HG03108 (cell line): ENCODE data around the gene METTL2A.
"Not testable (repeated sequence)": the region's sequence is repeated elsewhere in the genome, so short reads cannot be mapped to it uniquely, and the experiment has no call there.

Experiments
- ATAC-seq: cut with Tn5 transposase; IDR thresholded peaks from one replicate; pipeline ENCODE4 v1.9.1; 2021; ENCODE audit warnings: moderate library complexity; ENCODE audit not compliant: unreplicated experiment

METTL2A gene

GRCh38 chr17:62423647-62424461 lies at the start of gene METTL2A:
TSS of gene METTL2A (plus strand) at chr17:62423897. CDS start at chr17:62423903, 6 bp downstream.
- ATAC-seq: peak; percentile 94

GRCh38 chr17:62380253-62380652 lies 43.4 kb upstream of the METTL2A start, which contains the start of gene EFCAB3:
TSS of gene EFCAB3 (plus strand) at chr17:62380553. CDS start at chr17:62382980, 2,427 bp downstream.
- no peak for ATAC-seq

- no peak for ATAC-seq
Observed at GRCh38 chr17:62381561-62381960, 42.1 kb upstream of the METTL2A start.

- no peak for ATAC-seq
Observed at GRCh38 chr17:62388856-62389255, 34.8 kb upstream of the METTL2A start.

GRCh38 chr17:62392908-62393307 lies 30.8 kb upstream of the METTL2A start:
- no peak for ATAC-seq

- no peak for ATAC-seq
Observed at GRCh38 chr17:62398891-62399290, 24.8 kb upstream of the METTL2A start.

GRCh38 chr17:62405451-62405850 lies 18.2 kb upstream of the METTL2A start:
- ATAC-seq: no peak

GRCh38 chr17:62413090-62413489 lies 10.6 kb upstream of the METTL2A start:
- not testable (repeated sequence) for ATAC-seq

- ATAC-seq: not testable (repeated sequence)
Observed at GRCh38 chr17:62426214-62426613, 2.5 kb downstream of the METTL2A start.

- not testable (repeated sequence) for ATAC-seq
Observed at GRCh38 chr17:62435251-62435650, 11.6 kb downstream of the METTL2A start.

GRCh38 chr17:62441181-62441580 lies 17.5 kb downstream of the METTL2A start:
- not testable (repeated sequence) for ATAC-seq

GRCh38 chr17:62444063-62444462 lies 20.4 kb downstream of the METTL2A start:
- no peak for ATAC-seq

GRCh38 chr17:62445791-62446190 lies 22.1 kb downstream of the METTL2A start:
- not testable (repeated sequence) for ATAC-seq

- ATAC-seq: not testable (repeated sequence)
Observed at GRCh38 chr17:62452195-62452594, 28.5 kb downstream of the METTL2A start.

- not testable (repeated sequence) for ATAC-seq
Observed at GRCh38 chr17:62453041-62453440, 29.3 kb downstream of the METTL2A start.

GRCh38 chr17:62453656-62454055 lies 30.0 kb downstream of the METTL2A start:
- peak; percentile 31 for ATAC-seq

- peak; percentile 66 for ATAC-seq
Observed at GRCh38 chr17:62454111-62454510, 30.4 kb downstream of the METTL2A start.

- ATAC-seq: no peak
Observed at GRCh38 chr17:62456016-62456415, 32.3 kb downstream of the METTL2A start.

GRCh38 chr17:62458483-62458882 lies 34.8 kb downstream of the METTL2A start:
- ATAC-seq: not testable (repeated sequence)

GRCh38 chr17:62464422-62464821 lies 40.7 kb downstream of the METTL2A start:
- ATAC-seq: not testable (repeated sequence)

- ATAC-seq: not testable (repeated sequence)
Observed at GRCh38 chr17:62465271-62465670, 41.6 kb downstream of the METTL2A start.

GRCh38 chr17:62470666-62471379 lies 47.1 kb downstream of the METTL2A start:
- not testable (repeated sequence) for ATAC-seq
